Gastrocnemius medialis (tissue), 4 donors: Measurements from ENCODE around the gene PRKCH. TPM values are rescaled to one million over a fixed set of nuclear protein-coding genes. Genes with fewer than 3 reads are reported as not detected.

Experiments
- ATAC-seq, 2 donors: fragments of 150-250 bp; one replicate each; pipeline ENCODE4 v1.9.1; 2016
- DNase-seq, 2 donors: peaks; one replicate each; pipeline ENCODE4 v3.0.0-alpha.2; 2019
- H3K27ac ChIP-seq, 4 donors: fragments of 200-600 bp; sonication (generic); 1 replicate in 1 of 4; 2 replicates in 3 of 4; pipeline ENCODE4 v1.5.1; 2016 to 2018; ENCODE audit warnings: mild to moderate bottlenecking in 2 of 4, moderate library complexity in 1 of 4
- H3K27me3 ChIP-seq, 3 donors: fragments of 200-600 bp; sonication (generic) in 2 of 3; 1 replicate in 1 of 3; 2 replicates in 2 of 3; pipeline versions ENCODE4 v1.5.1 to v1.6.0; 2016 to 2019; ENCODE audit warnings: mild to moderate bottlenecking in 1 of 3, moderate library complexity in 1 of 3
- H3K36me3 ChIP-seq, 2 donors: fragments of 200-600 bp; sonication (generic) in 1 of 2; one replicate each; pipeline ENCODE4 v1.5.1; 2017 to 2018
- H3K4me1 ChIP-seq, 2 donors: fragments of 200-600 bp; sonication (generic) in 1 of 2; one replicate each; pipeline ENCODE4 v1.5.1; 2016 to 2017; ENCODE audit warnings: mild to moderate bottlenecking in 2 of 2
- H3K4me3 ChIP-seq, 4 donors: fragments of 200-600 bp; sonication (generic) in 3 of 4; 1 replicate in 1 of 4; 2 replicates in 3 of 4; pipeline ENCODE4 v1.5.1; 2016 to 2019; ENCODE audit warnings: mild to moderate bottlenecking in 2 of 4
- H3K9me3 ChIP-seq, 3 donors: fragments of 200-600 bp; sonication (generic) in 2 of 3; 1 replicate in 1 of 3; 2 replicates in 2 of 3; pipeline ENCODE4 v1.5.1; 2016 to 2019
- CTCF ChIP-seq, 5 experiments: fragments of 450-650 bp in 3 of 5; fragments of 200-600 bp in 2 of 5; sonication (generic) in 2 of 5; IDR thresholded peaks in 4 of 5; conservative IDR thresholded peaks in 1 of 5; 1 replicate in 4 of 5; 2 replicates in 1 of 5; pipeline ENCODE4 v1.5.1; 2016 to 2019; ENCODE audit warnings: antibody characterized with exemption in 5 of 5, mild to moderate bottlenecking in 3 of 5, moderate library complexity in 3 of 5
- POLR2A ChIP-seq, 2 donors: fragments of 450-650 bp; IDR thresholded peaks; one replicate each; pipeline ENCODE4 v1.6.1; 2017; ENCODE audit warnings: antibody characterized with exemption in 2 of 2, mild to moderate bottlenecking in 2 of 2, moderate library complexity in 2 of 2
- in situ Hi-C, 4 donors: fragments of 200-750 bp; cut with MboI; loops; one replicate each; pipeline versions ENCODE4 v1.15.0 to v1.8.0; 2017; ENCODE audit warnings: low sequenced_read_pairs in 4 of 4
- intact Hi-C: fragments of 100-400 bp; cut with DNase I; formaldehyde crosslinking; loops from one replicate; pipeline ENCODE4 v1.15.1; 2023; ENCODE audit warnings: low total_unique reads
- total RNA-seq, 4 donors: library from RNA; depleted of rRNA; stranded (reverse); fragments of >200 nt; gene quantifications; one replicate each; pipeline versions ENCODE4 v1.1.0 to v1.2.3, GENCODE V29; 2016

The PRKCH gene
- total RNA-seq, 4 donors from 2014 or later, result 11.3 to 32.4 (median 16.6) TPM

- no peak for TF ChIP-seq POLR2A (IDR thresholded peaks at IDR 0.05)
- TF ChIP-seq CTCF (IDR thresholded peaks at IDR 0.05 in 4 of 5, conservative IDR thresholded peaks at IDR 0.05 in 1 of 5), result no peak
- no peaks in the 10 kb centered on the region for H3K9me3 ChIP-seq
- no peak overlapping the region for H3K4me3 ChIP-seq
- ATAC-seq (no peak), DNase-seq (no peak)
- in situ Hi-C loops, result no loop called here
- no peaks in the 10 kb centered on the region for H3K27me3 ChIP-seq
- intact Hi-C loops, result no loop called here
- H3K27ac ChIP-seq, result peak overlapping the region; percentile 26 to 59 (median 51)
- H3K36me3 ChIP-seq, result no peaks in the 10 kb centered on the region
- peaks cover 22 to 41% of the 10 kb centered on the region in 2 donors for H3K4me1 ChIP-seq
These were observed 26.6 kb downstream of the PRKCH start for GRCh38 chr14:61347826-61348443.

DNA sequence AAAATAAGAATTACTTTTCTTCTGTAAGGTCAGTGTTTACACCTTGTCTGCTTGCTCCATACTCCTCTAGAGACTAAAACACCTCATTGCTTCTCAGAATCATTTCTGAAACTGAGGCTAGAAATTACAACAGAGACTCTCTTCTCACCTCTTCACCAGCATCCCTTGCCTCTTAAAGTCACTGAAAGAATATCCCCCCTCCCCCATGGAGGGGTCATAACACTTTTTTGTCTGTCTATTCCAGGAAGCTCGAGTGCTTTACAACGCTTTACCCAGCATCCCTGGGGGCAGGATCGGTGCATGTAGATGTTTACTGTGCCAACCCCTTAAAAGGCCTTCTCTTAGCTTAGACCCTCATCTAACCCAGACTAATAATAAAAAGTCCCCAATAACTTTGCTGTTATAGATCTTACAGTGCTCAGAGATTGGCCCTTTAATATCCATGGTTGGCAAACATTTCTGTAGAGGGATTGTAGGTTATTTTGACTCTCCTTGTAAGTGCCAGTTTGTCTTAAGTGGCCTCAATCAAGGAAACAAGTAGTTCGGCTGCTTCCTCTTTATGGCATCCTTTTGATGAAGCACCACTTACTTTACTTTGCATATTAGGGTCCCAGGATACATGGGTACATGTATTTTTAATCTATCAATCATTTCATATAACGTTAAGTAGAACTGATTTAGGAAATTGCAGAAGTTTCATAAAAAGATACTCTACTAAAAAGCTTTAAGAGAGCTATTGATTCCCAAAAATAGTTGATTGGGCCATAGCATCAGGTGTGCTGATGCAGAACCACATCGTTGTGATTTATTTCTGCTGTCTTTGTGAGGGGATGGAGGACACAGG is 29.3 kb downstream of the PRKCH start:
- intact Hi-C loops (no loop called here), in situ Hi-C loops (no loop called here)
- no peaks in the 10 kb centered on the region for H3K9me3 ChIP-seq
- TF ChIP-seq POLR2A (IDR thresholded peaks at IDR 0.05) (no peak), CTCF (IDR thresholded peaks at IDR 0.05 in 4 of 5, conservative IDR thresholded peaks at IDR 0.05 in 1 of 5) (no peak)
- DNase-seq (no peak), ATAC-seq (no peak)
- no peaks in the 10 kb centered on the region for H3K36me3 ChIP-seq
- peak overlapping the region in 1 of 4 donors; percentile 33 for H3K27ac ChIP-seq
- H3K4me1 ChIP-seq, result peaks cover 14 to 26% of the 10 kb centered on the region in 2 donors
- no peaks in the 10 kb centered on the region for H3K27me3 ChIP-seq
- no peak overlapping the region for H3K4me3 ChIP-seq

GRCh38 chr14:61351477-61351876 is 30.1 kb downstream of the PRKCH start:
- ATAC-seq, result no peak
- DNase-seq, result no peak
- TF ChIP-seq CTCF (IDR thresholded peaks at IDR 0.05 in 4 of 5, conservative IDR thresholded peaks at IDR 0.05 in 1 of 5) (no peak), POLR2A (IDR thresholded peaks at IDR 0.05) (no peak)
- Histone ChIP-seq H3K27me3 (no peaks in the 10 kb centered on the region), H3K36me3 (no peaks in the 10 kb centered on the region), H3K9me3 (no peaks in the 10 kb centered on the region), H3K4me3 (no peak overlapping the region), H3K4me1 (peaks cover 17 to 20% of the 10 kb centered on the region in 2 donors), H3K27ac (no peak overlapping the region)
- in situ Hi-C loops (no loop called here), intact Hi-C loops (no loop called here)

GRCh38 chr14:61355892-61356325 is 34.5 kb downstream of the PRKCH start:
- peak; percentile 5 to 27 for DNase-seq
- intact Hi-C loops, result no loop called here
- H3K27ac ChIP-seq, result peak overlapping the region; percentile 42 to 64 (median 46)
- in situ Hi-C loops, result no loop called here
- H3K36me3 ChIP-seq, result no peaks in the 10 kb centered on the region
- TF ChIP-seq POLR2A (IDR thresholded peaks at IDR 0.05) (no peak), CTCF (IDR thresholded peaks at IDR 0.05 in 4 of 5, conservative IDR thresholded peaks at IDR 0.05 in 1 of 5) (no peak)
- H3K4me1 ChIP-seq, result peaks cover 12 to 19% of the 10 kb centered on the region in 2 donors
- H3K9me3 ChIP-seq, result no peaks in the 10 kb centered on the region
- no peaks in the 10 kb centered on the region for H3K27me3 ChIP-seq
- H3K4me3 ChIP-seq, result no peak overlapping the region
- peak; percentile 83 to 86 for ATAC-seq
